Suppressor macrophage treated with lipopolysaccharide for 4 hours (primary cell): ENCODE data around the gene BTK.
"Not testable (repeated sequence)": the region's sequence is repeated elsewhere in the genome, so short reads cannot be mapped to it uniquely, and the experiment has no call there.

Source experiments
- DNase-seq: peaks from one replicate; pipeline ENCODE4 v3.0.0-alpha.2; 2020

Gene BTK

DNA sequence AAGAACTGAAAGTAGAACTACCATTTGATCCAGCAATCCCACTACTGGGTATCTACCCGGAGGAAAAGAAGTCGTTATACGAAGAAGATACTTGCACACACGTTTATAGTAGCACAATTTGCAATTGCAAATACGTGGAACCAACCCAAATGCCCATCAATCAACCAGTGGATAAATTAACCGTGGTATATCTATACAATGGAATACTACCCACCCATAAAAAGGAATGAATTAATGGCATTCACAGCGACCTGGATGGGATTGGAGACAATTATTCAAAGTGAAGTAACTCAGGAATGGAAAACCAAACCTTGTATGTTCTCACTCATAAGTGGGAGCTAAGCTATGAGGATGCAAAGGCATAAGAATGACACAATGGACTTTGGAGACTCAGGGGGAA, 51.7 kb downstream of the BTK start:
- not testable (repeated sequence) for DNase-seq

DNA sequence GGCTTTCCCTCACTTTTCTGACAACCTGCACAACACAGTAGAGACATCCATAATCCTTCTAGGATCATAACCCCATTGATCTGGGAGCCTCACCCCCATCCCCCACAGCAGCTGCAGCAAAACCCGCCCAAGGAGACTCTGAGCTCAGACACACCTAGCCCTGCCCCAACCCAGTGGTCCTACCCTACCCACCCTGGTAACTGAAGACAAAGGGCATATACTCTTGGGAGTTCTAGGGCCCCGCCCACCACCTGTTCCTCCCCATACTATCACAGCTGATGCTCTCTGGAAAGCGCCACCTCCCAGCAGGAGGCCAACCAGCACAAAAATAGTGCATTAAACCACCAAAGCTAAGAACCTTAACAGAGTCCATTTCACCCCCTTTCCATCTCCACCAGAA, 59.4 kb downstream of the BTK start:
- DNase-seq, result not testable (repeated sequence)

DNA sequence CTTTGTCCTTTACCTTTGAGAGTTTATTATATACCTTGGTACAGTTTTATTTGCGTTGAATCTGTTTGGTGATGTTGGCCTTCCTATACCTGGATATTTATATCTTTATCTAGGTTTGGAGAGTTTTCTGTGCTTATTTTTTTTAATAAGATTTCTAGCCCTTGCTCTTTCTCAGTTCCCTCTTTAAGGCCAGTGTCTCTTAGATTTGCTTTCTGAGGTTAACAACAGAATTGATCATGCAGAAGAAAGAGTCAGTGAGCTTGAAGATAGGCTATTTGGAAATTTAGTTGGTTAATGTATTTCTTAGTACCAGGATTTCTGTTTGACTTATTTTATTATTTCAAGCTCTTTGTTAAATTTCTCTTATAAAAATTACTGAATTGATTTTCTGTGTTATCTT, 82.2 kb downstream of the BTK start:
- no peak for DNase-seq
